ENCODE results near the gene VDAC1. TPM values are rescaled to one million over a fixed set of nuclear protein-coding genes. Genes with fewer than 3 reads are reported as not detected.
"Not testable (repeated sequence)": the region's sequence is repeated elsewhere in the genome, so short reads cannot be mapped to it uniquely, and the experiment has no call there.

Gene VDAC1
- total RNA-seq, 1 donor from 2014 or later: 165 TPM

DNA sequence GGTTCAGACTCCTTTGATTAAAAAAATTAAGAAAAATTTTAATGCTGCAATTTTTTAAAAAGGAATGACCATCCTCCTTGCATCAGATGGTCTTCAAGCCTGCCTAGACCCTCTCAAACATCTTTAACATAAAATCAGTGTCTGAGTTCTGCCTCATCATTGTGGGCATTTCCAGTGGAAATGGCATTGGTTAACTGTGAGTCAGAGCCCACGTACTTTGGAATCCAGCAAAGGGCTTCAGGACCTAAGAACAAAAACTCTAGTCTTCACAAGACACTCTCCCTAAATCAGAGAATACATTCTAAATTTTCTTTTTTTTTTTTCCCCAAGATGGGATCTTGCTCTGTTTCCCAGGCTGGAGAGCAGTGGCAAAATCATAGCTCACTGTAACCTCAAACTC is 26.9 kb downstream of the VDAC1 start:
- no peaks in the 10 kb centered on the region for H3K9me3 Mint-ChIP-seq (ENCODE audit: unreplicated experiment)

DNA sequence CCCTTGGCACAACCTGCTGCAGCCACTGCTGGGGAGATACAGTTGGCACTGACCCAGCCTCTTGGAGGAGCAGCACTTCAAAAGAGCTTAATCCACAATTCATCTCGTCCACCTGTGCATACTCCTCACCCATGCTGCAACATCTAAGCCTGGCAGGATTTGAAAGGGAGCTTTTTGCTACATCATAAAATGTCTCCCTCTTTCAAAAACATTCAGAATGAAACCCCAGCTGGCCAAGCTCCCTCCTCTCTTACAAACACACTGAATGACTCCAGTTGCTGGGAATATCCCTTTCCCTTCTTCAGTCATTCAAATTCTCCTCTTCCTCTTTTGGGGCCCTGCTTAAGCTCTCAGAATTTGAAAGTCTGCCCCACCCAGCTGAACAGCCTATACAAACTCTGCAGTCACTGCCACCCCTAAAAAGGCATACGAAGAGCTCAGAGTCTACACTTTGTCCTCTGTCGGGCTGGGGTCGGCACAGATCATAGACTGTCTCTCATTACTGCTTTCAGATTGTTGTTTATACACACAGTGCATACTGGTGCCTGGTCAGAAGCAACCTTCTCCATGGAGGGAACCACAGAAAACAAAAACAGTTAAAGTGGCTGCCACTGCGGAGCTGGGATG is 27.5 kb downstream of the VDAC1 start:
- no peak for TF ChIP-seq CTCF (IDR thresholded peaks at IDR 0.05; ENCODE audit: unreplicated experiment)
- H3K27ac Mint-ChIP-seq (ENCODE audit: unreplicated experiment): peak overlapping the region; percentile 36
- no peaks in the 10 kb centered on the region for H3K9me3 Mint-ChIP-seq (ENCODE audit: unreplicated experiment)
- H3K27me3 Mint-ChIP-seq (ENCODE audit: unreplicated experiment): no peaks in the 10 kb centered on the region
- peaks cover 7% of the 10 kb centered on the region for H3K4me1 Mint-ChIP-seq (ENCODE audit: unreplicated experiment)
- no peak overlapping the region for H3K4me3 Mint-ChIP-seq (ENCODE audit: unreplicated experiment)
- peaks cover 21% of the 10 kb centered on the region for H3K36me3 Mint-ChIP-seq (ENCODE audit: low read depth, unreplicated experiment)
- no peak for DNase-seq (ENCODE audit: low spot score)

More for the DNA sequence above, 26.9 kb downstream of the VDAC1 start:
- TF ChIP-seq CTCF (IDR thresholded peaks at IDR 0.05; ENCODE audit: unreplicated experiment): no peak
- DNase-seq (ENCODE audit: low spot score): no peak
- Mint-ChIP-seq H3K27ac (ENCODE audit: unreplicated experiment) (peak overlapping the region; percentile 3), H3K4me3 (ENCODE audit: unreplicated experiment) (no peak overlapping the region), H3K27me3 (ENCODE audit: unreplicated experiment) (no peaks in the 10 kb centered on the region), H3K4me1 (ENCODE audit: unreplicated experiment) (peaks cover 7% of the 10 kb centered on the region), H3K36me3 (ENCODE audit: low read depth, unreplicated experiment) (peaks cover 21% of the 10 kb centered on the region)

GRCh38 chr5:133975546-133975945 is 29.2 kb downstream of the VDAC1 start:
- not testable (repeated sequence) for H3K9me3 Mint-ChIP-seq (ENCODE audit: unreplicated experiment); H3K27ac Mint-ChIP-seq (ENCODE audit: unreplicated experiment); DNase-seq (ENCODE audit: low spot score); H3K4me1 Mint-ChIP-seq (ENCODE audit: unreplicated experiment); H3K27me3 Mint-ChIP-seq (ENCODE audit: unreplicated experiment); H3K4me3 Mint-ChIP-seq (ENCODE audit: unreplicated experiment)
- H3K36me3 Mint-ChIP-seq (ENCODE audit: low read depth, unreplicated experiment): peaks cover 13% of the 10 kb centered on the region

- H3K4me1 Mint-ChIP-seq (ENCODE audit: unreplicated experiment): peaks cover 11% of the 10 kb centered on the region
- no peak for DNase-seq (ENCODE audit: low spot score)
- no peaks in the 10 kb centered on the region for H3K9me3 Mint-ChIP-seq (ENCODE audit: unreplicated experiment)
- peak overlapping the region; percentile 28 for H3K4me3 Mint-ChIP-seq (ENCODE audit: unreplicated experiment)
- no peaks in the 10 kb centered on the region for H3K27me3 Mint-ChIP-seq (ENCODE audit: unreplicated experiment)
- H3K27ac Mint-ChIP-seq (ENCODE audit: unreplicated experiment): no peak overlapping the region
- peaks cover 13% of the 10 kb centered on the region for H3K36me3 Mint-ChIP-seq (ENCODE audit: low read depth, unreplicated experiment)
- no peak for TF ChIP-seq CTCF (IDR thresholded peaks at IDR 0.05; ENCODE audit: unreplicated experiment)
Measured at GRCh38 chr5:133974142-133974541, 30.6 kb downstream of the VDAC1 start.

DNA sequence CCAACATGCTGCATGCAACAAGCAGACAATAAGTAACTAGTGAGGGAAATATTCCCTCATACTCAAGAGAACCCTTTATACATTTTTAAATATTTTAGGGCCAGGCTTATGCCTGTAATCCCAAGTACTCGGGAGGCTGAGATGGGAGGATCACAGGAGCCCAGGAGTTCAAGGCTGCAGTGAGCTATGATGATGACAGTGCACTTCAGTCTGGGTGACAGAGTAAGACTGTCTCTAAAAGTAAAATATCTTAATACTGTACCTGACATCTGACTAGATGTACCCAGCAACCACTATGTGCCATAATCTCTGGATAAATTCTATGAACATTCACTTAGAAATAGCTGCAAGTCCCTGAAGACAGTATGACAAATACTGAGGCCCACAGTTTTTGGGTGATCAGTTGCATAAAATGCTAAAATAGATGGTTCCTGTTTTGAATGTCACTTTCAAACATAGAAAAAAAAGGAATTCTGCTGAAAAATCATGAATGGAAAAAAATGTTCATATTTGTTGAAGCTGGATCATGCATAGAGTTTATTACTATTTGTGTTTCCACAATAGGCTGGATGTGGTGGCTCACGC is 34.4 kb downstream of the VDAC1 start:
- no peak for TF ChIP-seq CTCF (IDR thresholded peaks at IDR 0.05; ENCODE audit: unreplicated experiment)
- Mint-ChIP-seq H3K4me1 (ENCODE audit: unreplicated experiment) (peaks cover 19% of the 10 kb centered on the region), H3K4me3 (ENCODE audit: unreplicated experiment) (no peak overlapping the region), H3K27ac (ENCODE audit: unreplicated experiment) (no peak overlapping the region), H3K36me3 (ENCODE audit: low read depth, unreplicated experiment) (peaks cover 7% of the 10 kb centered on the region), H3K27me3 (ENCODE audit: unreplicated experiment) (no peaks in the 10 kb centered on the region), H3K9me3 (ENCODE audit: unreplicated experiment) (no peaks in the 10 kb centered on the region)
- DNase-seq (ENCODE audit: low spot score): no peak
